ELR (cell line): ENCODE results near the gene PDZRN3.

Experiments
- DNase-seq: peaks from one replicate; pipeline ENCODE4 v3.0.0-alpha.2; 2015; ENCODE audit warnings: low read depth

PDZRN3 gene

DNA sequence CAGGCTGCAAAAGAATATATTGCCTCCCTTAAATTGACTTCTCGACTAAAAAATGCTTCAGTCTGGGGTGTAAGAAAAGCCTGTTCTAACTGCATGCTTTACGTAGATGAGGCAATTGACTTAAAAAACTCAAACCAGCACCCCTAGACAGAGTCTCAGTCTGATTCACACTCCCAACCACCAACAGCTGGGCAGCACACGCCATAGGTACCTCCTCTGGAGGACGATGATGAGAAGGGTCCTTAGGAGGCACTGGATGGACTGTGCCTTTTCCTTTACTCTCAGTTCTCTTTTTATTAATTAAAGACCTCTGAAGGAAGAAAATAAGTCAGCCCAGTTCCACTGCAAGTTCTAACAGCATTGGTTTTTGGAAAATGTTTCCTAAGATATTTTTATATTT lies 175.0 kb downstream of the PDZRN3 start:
- DNase-seq = no peak

DNA sequence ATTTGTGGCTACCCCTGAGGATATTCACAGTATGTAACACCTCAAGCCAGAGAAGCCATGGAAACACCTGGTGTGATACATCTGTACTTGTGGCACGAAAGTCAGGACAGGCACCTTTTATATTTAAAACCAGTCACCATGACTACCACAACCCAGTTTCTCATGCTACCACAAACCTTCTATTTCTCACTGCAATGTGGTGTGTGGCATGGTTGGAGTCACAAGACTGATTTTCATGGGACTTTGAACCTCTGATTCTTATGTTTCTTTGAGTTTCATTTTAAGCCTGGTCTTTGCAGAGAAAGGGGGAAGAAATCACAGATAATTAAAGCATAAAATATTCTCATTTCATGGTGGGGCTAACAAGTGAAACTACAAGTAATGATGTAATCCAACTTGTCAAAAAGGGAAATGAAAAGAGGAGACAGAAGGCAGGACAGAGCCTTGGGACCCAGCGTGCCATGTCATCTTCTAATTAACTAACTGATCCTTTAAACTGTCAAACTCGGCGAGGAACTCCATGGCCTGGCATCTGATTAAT lies 175.9 kb downstream of the PDZRN3 start:
- no peak for DNase-seq

DNA sequence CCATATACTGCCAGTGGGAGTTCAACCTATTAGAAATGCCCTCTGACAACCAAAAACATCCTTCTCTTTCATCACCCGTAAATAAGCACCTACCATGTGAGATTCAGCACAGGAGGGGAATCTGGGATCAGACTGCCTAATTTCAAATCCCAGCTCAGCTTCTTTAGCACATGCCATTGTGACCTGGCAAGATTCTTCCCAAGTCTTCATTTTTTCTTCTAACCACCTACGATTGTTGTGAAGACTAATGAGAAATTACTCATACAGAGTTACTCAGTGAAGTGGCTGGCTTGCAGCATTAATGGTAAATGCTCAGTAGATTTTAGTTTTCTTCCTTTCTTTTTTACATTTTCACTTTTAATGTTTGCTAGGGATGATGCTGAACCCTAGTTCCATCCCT lies 176.7 kb downstream of the PDZRN3 start:
- no peak for DNase-seq

DNA sequence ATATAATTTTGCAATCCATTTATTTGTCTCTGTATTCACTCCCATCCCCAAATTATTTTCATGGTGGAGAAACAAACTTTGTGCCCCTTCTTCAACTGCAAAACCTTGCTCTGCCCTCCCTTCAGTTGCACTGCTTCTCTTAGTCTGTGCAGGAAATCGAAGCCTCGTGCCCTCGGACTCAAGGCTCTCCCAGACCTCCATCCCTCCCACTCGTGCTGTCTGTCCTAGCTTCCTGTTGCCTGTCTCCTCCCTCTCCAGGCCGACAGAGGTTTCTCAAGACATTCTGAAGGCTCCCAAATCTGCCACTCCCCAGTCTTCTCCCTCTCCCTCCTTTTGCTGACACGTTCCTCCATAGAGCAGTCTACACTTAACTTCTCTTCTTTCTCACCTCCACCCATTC lies 177.6 kb downstream of the PDZRN3 start:
- DNase-seq = no peak

DNA sequence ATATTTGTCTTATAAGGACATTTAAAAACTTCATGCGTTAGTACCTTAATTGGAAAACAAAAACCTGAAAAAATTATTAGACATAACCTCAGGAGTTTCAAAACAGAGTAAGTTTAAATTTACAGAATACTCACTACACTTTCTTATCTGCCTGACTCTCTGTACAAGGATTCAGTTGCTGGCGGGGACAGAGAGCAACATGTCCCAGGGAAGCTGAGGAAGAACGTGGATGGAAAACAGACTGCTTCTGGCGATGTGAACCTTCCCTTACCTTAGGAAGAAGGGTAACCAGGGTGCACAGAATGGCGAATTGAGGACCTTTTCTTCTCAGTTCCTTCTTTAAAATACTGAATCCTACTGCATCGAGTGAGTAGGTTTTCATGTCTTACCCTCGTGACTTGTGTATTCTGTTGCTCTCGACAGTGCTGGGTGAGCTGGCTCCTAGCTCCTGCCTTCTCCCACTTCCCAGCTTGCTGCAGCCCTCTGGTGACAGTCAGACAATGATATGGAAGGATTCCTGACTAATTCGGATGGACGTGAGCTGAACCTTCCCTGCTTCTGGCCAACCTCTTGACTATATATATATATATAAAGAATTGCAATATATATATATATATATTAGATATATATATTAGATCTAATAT lies 178.2 kb downstream of the PDZRN3 start:
- no peak for DNase-seq

DNA sequence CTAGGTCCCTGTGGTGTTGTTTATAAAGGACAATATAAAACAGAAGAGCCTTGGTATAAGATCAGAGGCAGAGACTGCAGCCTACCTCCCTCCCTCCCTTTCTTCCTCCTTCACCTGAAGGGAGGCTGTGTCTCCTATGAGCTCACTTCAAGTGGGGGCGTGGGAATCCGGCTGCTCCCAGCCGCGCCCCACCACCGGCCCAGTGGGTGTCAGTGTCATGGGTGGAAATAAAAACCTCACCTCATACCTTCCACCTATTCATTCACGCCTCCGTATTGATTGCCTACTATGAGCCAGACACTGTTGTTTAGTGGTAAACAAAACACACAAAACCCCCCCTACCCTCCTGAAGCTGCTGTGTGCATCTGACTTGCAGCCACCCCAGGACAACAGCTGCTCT lies 181.9 kb downstream of the PDZRN3 start:
- no peak for DNase-seq

DNA sequence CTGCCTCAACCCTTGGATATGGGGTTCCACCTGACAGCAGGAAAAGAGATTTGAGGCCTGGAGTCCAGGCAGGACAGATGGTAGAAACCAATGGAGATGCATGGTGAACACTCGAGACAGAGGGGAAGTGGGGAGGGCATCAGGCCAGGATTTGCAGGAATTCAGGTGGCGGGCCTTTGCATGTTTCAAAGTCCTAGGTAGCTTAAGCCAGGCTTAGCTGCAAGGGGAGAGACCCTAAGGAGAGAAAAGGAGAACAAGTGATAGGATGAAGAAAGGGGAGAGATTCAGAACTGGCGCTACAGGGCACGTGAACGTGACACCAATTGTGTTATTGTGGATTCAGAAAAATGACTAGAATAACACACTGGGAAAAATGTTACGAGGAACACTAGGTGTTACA lies 182.6 kb downstream of the PDZRN3 start:
- DNase-seq = no peak

DNA sequence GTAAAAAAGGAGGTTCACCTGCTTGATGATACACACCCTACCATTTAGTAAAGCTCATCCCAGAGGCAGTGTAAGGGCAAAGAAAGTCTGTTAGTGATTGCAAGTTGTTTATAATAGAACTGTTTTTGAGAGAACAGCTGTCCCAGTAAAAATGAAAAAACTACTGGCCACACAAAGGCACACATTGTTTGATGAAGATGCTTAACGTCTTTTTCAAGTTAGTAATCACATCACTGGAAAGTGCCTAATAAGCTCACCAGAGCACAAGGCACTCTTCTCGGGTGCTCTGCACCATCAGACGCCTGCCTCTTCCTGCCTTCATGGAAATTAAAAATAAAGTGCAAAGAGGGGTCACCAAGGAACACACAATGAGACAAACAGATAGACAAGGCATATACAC lies 186.9 kb downstream of the PDZRN3 start:
- DNase-seq = no peak

DNA sequence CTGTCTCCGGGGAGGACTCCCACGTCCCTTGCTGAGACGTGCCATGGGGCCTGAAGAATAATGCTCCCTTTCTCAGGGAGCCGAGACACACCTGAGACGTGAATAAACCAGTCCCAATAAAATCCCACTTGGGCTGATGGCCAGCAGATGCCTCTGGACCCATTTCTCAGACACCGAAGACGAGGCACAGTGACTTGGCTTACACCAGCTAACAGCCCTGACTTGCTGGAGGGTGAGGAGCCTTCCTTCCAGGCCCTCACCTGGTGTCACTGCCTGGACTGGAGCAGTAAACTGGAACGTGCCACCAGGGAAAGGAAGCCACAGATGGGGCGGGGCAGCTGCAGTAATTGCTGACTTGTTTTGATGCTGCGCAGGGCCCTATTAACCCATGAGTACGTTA lies 189.7 kb downstream of the PDZRN3 start:
- no peak for DNase-seq

DNA sequence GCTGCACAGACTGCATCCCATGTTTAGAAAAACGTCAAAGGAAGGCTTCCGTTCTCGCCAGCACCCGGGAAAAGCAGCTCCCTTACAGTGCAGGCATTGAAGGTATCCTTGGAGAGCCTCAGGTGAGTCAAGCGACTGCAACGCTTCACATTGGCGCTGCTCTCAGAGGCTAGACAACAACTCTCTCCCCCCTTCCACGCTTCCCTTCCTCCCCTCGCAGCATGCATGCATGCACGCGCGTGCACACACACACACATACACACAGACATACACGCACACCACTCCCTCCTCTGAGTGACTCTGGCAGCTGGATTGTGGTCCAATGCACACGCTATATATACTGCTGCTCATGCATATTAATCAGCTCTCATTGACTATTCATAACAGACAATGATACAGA lies 191.1 kb downstream of the PDZRN3 start:
- no peak for DNase-seq

DNA sequence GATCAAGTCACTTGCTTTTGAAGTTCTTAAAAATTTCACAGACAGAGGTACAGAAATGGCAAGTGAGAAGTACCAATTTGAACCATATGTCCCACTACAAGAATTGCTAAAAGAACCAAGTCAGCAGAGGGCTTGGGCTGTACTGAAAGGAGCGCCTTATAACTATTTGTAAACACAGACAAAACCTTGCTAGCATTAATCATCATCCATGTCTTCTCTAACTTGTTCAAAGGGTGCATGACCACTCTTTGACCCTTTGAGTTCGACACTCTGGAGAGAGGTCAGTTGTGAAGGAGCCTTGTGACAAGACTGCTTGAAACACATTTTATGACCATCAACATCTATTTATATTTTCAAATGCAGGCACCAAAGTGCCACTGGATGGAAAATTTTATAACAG lies 191.7 kb downstream of the PDZRN3 start:
- DNase-seq = no peak

DNA sequence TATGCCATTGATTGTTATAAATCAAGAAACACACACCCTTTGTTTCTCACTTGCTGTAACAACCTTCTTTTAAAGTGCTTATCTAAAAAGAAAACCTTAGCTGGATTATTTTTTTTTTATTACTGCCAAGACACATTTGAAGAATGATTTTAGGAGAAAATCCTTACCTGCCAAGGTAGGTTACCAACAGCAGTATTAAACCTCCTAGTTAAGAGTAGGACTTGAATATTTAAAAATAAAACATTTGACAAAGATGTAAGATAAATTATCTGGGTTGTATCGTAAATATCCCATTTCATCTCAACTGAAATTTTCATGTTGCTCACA lies 192.1 kb downstream of the PDZRN3 start:
- DNase-seq = no peak

DNA sequence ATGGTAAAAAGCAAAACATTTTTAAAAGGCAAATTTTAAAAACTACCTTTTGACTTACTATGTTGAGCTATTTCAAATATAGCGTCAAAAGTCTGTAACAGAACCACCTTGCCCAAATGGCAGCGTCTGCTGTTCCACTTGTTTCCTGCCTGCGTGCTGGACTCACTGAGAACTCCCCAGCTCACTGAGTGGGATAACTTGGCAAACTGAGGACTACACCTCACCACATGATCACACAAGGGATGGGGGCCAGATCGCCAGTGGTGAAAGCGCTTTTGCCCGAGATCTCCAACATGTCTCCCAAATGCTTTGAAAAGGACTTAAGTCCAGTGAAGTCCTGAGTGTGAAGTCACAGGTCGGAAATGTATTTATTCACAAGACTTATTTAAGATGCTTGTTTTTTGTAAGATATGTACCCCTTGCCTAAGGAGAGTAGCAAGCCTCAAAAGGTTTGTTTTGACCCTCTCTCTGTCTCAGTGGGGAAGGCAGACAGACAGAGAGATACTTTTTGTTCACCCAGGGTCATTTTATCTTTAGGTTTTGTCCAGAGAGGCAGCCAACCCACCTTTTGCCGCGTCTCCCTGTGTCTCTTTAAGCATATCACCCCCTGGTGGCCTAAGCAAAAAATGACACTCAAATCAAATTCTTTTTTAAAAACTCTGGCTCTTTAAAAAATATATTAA lies 192.6 kb downstream of the PDZRN3 start:
- peak; percentile 48 for DNase-seq

DNA sequence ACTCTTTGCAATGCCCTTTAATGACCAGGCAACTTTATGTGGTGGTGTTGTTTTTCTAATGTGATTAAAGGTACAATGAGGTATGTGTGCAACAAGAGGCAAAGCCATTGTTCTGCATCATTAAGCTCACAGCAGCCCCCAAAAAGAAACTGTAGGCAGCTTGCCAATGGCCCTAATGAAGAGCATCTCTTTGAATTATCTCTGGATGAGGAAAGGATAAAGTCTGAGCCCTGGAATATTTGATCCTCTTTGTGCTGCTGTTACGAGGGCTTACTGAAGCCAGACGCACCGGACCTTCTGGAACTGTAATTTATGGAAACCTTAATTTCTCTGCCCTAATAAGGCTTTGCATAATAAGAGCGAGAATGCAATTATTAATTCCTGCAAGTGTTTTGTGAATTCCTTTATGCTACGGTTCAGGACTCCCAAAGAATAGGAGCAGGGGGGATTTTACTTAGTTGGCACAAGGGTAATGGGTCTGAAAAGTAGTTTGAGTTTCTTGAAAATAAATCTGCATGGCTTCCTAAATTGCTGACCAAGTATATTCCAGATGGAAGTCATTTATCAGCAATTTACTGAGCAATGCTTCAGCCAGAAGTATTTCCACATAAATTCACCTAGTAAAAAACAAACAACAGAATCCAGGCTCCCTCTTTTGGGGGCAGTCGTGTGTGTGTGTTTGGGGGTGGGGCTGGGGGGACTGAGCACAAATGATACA lies 193.4 kb downstream of the PDZRN3 start:
- DNase-seq = no peak

DNA sequence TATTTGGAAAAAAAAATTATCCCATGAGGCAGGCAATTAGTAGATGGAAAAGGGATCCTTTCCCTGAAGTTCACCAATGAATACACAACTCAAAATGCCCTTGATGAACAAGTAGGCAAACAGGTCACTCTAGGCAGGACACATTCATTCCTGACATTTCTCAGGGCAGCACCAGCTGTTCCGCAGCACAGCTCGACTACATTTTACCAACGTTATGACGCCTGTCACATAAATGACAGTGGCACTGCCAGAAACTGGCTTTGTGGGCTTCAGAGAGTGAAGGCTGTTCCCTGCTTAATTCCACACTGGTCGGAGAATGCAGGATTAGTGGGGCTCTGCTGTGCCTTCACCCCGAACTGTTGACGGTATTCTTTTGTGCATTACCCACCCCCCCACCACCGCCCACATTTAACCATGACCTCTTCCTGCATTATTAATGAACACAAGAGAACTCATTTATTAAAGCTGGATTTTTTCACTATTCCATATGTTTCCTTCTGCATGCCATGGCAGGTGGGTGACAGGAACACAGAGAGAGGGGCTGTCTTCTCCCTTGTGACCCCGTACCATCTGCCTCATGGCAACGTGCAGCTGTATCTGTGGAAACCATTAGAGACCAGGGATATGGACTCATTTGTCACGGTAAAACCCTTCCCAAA lies 197.6 kb downstream of the PDZRN3 start:
- DNase-seq = no peak

DNA sequence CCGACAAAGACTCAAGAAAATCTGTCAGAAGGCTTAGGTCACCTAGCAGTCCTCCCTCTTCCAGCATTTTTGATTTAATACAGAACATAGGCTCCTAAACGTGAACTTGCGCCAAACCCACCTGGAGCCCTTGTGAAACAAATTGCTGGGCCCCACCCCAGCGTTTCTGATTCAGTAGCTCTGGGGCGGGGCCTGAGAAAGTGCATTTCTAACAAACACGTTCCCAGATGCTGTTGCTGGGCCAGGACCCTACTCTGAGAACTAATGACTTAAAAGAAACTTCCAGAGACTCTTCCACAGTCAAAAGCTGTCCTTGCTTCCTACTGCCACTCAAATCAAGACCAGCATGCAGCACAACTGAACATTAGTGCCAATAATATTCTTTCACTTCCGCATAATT lies 198.1 kb downstream of the PDZRN3 start:
- DNase-seq = no peak

DNA sequence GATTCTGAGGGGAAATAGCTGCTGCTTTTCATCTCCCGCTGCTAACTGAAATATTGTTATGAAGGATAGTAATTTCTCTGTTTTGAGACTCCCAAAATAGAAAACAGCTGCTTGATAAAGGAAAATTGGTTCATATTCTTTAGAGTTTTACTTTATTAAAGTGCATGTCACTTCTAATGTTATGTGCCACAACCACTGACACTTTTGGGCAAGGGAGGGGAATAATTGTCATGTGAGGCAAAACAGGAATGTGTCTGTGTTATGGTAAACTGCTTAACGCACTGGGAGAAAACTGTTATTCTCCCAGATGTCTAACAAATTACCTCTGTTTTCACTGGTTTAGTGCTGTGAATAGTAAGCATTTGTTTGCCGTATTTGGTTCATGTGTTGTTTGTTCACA lies 201.6 kb downstream of the PDZRN3 start:
- DNase-seq = no peak

DNA sequence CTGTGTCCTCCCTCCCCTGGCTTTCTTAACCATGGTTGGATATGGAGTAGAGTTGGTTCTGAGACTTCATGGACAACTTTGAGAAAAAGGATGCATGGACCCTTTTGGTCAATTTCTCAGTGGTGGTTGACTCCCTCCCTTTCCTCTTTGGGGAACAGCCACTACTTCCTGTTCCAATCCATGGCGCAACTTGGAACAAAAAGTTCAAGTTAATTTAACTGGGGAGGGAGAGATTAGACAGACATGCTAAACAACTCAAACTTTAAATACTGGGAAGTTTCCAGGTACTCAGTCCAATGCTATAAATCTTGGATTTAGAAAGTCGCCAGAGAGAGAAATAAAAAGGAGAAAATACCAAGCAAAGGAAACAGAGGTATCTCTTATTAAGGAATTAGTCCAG lies 202.2 kb downstream of the PDZRN3 start:
- no peak for DNase-seq

DNA sequence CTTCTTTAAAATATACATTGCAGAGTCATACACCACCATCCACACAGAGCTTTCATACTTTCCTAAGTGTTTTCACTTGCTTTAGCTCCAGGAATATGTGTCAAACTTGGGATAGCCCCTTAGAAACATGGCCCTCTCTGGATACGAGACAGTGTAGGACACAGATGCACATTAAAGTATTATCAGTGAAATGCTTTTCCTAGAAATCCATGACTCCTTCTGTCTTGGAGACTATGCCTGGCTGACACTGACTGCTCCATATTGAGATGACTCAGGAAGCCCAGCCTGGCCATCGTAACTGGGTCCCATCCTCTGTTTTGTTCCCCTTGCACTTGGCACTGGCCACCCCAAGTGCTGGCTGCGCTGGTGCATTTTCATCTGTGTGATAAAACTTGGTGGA lies 204.8 kb downstream of the PDZRN3 start:
- DNase-seq = no peak

DNA sequence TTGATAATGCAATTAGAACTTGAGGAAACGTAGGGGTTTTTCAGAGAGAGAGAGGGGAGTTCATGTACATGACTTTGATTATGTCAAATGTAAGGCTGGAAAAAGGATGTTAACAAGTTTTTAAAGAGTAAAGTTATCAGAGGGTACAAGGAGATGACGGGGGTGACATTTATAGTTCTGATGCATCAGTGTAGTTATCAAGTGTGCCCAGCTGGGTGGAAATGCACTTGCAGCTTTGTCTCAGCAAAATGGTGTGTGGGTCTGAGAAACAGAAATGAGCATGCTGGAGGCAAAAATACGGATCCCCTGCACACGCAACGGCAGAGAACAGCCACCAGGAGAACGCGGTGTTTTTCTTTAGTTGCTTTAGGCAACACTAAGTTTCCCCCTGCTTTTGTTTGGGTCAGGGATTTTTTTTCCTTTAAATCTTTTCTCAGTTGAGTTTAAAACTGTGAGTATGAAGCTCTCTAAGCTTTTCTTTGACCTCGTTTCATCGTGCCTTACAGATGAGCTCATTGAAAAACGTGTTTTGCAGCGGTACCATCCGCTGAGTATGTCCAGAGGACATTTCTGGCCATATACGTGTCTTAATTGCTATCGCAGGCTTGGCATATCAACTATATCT lies 205.4 kb downstream of the PDZRN3 start:
- peak; percentile 54 for DNase-seq

DNA sequence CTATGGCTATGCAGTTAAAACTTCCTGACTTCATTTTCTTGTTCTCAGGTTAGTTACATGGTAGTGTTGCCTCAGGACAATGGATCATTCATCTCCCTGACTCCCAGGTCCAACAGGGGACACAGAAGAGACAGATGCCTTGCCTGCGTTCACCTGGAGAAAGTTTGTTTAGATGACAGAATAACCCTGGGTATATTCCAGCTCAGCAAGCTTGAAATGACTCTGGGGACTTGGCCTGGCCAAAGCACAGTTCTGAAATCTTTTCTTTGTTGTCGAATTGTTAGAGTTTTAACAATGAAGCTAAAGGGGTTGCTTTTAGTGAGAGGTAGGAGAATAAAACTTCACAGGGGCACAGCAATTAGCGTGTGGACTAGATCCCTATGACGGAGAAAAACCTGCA lies 206.1 kb downstream of the PDZRN3 start:
- no peak for DNase-seq

DNA sequence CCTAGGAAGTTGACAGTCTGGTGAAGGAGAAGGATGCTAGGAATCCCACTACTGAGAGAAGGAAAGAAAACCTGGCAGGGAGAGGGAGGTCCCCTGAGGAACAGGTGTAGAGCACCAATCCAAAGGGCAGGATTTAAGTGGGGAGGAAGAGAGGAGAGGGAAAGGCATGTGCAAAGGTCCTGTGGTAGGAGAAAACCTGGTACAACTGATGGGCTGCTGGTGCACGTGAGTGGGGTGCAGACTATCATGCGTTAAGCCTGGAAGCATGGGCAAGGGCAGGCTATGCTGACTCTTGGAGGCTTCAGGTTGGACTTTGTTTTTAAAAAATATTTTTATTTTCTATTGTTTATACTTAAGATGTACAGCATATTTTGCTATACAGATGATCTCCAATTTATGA lies 209.6 kb downstream of the PDZRN3 start:
- DNase-seq = no peak
